ENCODE measurements around the gene KIAA1755. TPM values are rescaled to one million over a fixed set of nuclear protein-coding genes. Genes with fewer than 3 reads are reported as not detected.

The KIAA1755 gene
- polyA plus RNA-seq, 3 donors = 1.9 to 2.9 (median 2.3) TPM

DNA sequence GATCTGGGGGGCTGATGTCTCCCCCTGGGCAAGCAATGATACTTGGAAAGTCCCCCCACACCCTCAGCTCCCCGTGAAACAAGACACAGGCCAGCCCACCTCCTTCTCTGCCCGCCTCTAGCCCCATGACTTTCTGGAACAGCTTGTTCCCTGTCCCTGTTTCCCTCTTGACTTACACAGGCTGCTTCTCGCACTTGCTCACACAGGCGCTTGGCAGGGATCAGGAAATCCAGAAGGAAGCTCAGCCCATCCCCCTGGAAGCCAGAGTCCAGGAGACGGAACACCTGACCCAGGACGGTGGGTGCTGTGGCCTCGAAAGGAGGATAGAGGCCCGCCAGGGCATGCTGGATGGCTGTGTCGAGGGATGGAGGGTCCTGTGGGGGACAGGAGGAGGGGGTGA, 14.8 kb downstream of the KIAA1755 start:
- no peak for DNase-seq (ENCODE audit: low read depth in 3 of 3, low spot score in 2 of 3)

DNA sequence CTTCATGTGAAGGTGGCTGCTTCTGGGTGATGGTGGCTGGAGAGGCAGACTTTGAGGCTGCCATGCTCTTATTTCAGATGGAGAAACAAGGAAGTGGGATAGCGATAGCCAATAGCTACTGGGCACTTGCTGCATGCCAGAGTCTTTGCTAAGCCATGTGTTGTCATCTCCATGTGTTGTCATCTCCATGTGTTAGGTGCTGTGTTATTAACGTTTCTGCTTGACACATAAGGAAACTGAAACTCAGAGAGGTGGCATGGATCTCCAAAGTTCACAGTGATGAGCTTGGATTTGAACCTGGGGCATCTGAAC, 16.9 kb downstream of the KIAA1755 start:
- no peak for DNase-seq (ENCODE audit: low read depth in 3 of 3, low spot score in 2 of 3)

DNA sequence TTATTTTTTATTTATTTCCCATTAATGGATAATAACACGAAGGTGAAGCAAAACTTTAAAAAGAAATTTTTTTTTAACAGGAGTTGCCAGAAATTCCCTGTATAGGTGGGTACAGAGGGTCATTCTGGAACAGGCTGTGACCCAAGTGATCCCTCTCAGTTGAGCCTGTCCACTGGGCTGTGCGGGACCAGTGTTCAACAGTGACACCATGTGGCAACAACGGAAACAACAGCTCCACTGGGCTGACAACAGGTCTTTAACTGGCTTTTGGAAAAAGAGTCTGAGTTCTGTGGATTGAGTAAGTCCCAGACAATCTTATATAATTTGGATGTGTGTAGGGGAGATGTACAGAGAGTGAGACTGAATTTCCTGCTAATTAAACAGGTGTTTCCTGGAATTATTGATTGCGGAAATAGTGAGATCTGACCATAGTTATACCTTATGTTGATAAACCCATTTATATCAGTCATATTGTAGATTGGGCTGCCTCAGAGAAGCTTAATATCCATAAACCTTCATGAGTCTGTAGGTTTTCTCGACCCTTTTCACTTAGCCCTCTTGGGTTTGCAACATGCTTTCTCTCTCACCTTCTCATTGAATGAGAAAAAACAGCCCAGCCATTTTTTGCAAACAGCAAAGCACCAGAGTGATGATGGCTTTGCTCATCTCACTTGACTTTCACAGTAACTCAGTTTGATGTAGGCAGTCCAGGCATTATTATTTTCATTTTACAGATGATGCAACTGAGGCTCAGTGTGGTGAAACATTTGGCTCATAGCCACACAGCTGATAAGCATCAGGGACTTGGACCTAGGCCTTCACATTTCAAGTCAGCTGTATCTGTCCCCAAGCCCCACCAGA, 17.5 kb downstream of the KIAA1755 start:
- DNase-seq (ENCODE audit: low read depth in 3 of 3, low spot score in 2 of 3) = no peak

DNA sequence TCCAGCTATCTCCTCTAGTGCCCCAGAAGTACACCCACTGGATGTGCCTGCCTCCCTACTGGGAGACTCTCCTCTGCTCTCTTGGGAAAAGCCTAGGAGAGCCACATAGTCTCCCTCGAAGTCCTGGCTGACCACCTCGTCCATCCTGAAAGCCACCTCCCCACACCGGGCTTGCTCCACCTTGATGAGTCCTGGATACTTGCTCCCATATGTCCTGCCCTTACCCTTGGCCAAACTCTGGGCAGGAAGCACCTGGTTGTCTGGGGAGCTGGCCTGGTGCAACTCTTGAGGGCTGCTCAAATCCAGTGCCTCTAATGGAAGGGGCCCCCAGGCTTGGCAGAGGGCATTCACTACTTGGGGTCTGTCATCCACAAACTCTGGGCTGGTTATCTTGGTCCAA, 19.3 kb downstream of the KIAA1755 start:
- DNase-seq (ENCODE audit: low read depth in 3 of 3, low spot score in 2 of 3) = no peak

DNA sequence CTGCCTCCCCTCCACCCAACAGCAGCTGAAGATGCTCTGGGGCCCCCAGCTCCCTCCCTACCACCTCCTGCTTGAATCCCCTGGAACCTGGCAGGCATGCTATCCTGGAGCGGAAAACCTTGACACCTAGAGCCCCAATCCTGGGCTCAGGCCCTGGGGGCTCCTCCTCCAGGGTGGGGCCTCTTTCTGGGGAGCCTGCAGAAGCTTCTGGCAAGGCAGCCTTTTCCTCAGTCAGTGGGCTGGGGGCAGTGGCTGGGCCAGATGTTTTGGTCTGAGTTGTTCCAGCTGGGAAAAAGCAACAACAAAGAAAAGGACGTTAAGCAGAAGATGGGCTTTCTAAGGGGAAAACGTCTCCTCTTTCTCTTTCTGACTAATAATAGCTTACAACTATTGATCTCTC, 21.1 kb downstream of the KIAA1755 start:
- DNase-seq (ENCODE audit: low read depth in 3 of 3, low spot score in 2 of 3) = no peak

DNA sequence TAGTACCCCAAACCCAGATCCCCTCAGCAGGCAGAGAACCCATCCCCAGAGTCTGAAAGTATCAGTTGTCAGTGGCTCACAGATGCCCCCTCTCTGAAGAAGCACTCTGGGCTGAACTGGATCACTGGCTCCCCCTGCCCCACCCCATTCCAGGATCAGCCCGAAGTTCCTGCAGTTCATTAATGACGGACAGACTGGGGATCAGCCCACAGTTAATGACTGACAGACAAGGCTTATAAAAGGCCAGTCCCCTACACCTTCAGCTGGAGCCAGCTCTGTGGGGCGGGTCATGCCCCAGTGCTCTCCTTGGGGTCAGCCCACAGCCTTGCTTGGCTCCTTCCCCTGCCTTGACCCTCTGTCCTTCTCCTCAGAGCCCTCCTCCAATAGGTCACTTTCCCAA, 21.7 kb downstream of the KIAA1755 start:
- DNase-seq (ENCODE audit: low read depth in 3 of 3, low spot score in 2 of 3) = no peak

DNA sequence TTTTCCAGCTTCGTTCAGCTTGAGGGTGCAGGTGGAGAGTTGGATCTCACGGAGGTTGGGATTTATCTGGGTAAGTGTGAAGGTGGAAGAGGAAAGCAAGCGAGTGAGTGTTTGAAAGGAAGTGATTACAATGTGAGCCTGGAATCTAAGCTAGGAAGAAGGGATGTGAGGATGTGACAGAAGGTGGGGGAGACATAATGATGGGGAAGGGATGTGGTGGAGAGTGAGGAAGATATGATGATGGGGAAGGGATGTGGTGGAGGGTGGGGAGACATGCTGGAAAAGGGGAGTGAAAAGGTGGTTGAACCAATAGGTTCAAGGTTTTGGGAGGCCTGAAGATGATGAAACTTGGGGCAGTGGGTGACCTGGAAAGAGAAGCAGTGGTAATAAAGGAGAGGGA, 23.2 kb downstream of the KIAA1755 start:
- no peak for DNase-seq (ENCODE audit: low read depth in 3 of 3, low spot score in 2 of 3)

DNA sequence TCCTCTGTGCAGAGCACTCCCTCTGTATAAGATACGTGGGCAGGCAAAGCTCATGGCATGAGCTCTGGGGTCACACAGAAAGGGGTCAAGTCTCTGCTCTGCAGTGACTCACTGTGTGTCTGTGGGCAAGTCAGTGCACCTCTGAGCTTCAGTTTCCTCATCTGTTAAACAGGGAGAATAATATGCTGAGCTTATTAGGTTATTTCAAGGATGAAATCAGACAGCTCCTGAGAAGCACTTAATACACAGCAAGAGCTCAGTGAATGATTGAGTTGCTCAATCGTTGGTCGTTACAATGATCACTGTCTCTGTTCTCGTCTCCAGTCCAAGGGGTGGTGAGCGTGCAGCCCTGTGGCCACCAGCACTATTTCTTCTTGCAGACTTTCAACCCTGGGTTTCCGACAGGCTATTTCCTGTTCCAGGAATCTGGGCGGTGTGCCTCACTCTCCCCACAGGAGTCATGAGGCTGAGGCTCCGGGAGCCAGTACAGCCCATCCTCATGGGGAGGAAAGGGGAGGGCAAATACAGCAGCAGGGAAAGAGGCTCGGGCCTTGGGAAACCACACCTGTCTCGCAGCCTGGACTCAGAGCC, 28.9 kb downstream of the KIAA1755 start:
- no peak for DNase-seq (ENCODE audit: low read depth in 3 of 3, low spot score in 2 of 3)

DNA sequence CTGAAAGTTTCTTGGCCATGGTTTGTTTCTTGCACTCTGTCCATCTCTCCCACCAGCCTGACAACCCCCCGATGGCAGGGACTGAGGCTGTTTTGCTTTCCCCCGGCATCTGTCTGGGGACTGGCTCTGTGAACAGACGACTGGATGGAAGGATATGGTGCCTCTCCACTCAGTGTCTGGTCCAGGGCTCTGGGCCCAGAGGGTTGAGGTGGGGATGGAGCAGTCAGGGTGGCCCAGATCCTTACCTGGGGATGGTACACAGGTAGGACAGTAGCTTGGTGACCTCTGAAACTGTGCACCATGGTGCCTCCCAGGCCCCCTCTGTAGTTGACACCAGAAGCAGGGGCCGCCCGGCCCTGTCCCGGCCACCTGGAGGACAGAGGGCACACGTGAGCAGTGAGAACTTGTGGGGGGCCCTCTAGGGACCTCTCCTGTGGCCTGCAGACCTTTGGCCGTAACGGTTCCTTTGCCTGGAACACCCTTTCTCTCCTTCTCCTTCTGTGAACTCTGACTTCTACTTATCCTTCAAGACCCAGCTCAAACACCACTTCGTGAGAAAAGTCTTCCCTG, 29.5 kb downstream of the KIAA1755 start:
- no peak for DNase-seq (ENCODE audit: low read depth in 3 of 3, low spot score in 2 of 3)

DNA sequence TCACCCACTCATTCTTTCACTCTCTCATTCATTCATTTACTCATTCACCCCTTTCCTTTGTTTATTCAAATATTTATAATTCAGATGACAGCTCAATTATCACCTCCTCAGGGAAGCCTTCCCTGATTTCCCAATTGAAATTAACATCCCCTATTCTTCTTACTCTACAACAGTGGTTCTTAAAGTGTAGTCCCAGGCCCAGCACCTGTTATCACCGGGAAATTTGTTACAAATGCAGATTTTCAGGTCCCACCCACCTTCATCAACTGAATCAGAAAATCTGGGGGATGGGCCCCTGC, 30.3 kb downstream of the KIAA1755 start:
- no peak for DNase-seq (ENCODE audit: low read depth in 3 of 3, low spot score in 2 of 3)

DNA sequence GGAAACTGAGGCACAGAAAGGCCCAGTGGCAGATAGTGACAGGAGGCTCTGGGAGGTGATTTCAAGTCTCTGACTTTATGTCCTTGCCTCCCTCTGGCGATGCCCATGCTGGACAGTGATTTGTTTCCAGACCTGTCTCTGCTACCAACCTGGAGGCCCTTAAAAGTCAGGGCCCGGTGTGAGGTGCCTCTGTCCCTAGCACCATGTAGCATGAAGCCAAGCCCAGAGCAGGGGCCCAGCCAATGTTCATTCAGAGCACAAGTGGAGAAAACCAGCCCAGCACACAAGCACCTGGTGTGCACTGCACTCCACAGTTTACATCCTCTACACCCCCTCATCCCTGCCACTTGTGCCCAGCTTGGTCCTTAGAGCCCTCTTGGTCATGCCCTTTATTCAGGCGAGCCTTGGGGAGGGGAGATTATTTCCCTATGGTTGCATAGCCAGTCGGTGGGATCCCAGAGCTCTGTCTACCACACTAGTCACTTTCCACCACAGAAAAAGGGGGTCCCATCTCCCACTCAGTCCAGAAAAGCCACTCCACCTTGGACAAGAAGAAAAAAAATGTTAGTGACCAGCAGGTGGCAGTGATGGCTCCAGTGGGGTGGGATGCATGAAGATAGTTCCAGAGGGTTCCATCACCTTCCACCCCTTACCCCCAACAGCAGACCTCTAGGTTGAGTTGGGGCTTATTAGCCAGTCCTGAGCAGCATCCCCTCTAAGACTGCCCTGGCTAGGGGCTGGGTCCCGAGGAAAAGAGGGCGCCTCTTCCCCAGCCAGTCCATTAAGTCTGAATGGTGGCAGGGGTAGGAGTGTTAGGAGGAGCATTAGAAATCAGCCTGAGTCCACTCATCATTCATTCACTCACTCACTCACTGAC, 30.9 kb downstream of the KIAA1755 start:
- no peak for DNase-seq (ENCODE audit: low read depth in 3 of 3, low spot score in 2 of 3)

DNA sequence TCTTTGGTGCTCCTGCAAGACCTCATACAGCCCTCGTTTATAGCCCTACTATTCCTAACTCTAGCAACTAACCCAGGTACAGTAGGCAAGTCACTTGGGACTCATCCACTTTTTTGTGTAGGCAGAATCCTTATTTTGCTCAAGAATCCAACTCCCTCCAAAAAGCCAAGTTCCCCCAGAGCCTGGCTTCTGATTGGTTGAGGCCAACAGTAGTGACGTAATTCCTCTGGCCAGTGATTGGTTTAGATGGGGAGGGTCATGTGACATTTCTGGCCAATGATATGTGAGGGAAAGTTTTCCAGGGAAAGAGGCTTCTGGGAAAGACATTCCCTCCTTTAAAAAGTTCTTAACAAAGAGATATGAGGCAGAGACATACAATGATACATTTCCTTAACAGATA, 32.1 kb downstream of the KIAA1755 start:
- no peak for DNase-seq (ENCODE audit: low read depth in 3 of 3, low spot score in 2 of 3)

DNA sequence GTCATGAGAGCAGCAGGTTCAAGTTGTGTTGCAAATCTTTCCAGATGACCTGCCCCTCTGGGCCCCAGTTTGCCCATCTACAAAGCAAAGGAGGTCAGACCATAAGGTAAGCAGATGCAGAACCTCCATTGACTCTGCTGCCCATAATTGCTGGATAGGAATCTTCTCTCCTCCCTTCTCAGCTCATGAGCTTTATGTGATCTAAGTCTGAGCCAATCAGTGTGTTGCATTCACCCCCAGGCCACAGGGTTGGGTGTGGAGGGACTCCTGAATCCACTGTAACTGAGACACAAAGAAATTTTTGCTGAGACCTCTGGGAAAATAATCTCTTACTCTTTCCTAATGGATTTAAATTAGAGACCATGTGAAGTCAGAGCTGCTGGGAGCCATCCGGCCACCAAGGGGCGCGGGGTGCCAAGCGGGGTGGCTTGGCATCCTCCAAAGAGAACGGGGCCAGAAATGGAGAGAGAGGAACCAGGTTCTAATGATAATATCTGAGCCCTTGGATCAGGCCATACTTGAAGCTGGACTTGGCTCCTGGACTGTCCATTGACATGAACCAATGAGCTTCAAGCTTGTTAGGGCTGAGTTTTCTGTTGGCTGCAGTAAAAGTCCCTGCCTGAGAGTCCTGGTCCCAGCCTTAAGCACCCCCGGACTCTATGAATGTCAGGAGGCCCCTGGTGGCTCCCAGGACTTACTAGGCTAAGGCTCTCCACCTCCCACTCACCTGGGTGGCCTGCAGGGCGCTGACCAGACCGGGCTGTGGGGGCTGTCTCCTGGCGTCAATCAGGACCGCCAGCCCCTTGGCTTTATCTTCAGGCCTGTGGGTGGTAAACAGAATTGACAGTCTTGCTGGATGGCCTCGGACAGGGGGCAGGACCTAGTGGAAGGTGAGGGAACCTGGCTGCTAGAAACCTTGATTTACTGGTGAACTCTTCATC, 32.8 kb downstream of the KIAA1755 start:
- no peak for DNase-seq (ENCODE audit: low read depth in 3 of 3, low spot score in 2 of 3)

DNA sequence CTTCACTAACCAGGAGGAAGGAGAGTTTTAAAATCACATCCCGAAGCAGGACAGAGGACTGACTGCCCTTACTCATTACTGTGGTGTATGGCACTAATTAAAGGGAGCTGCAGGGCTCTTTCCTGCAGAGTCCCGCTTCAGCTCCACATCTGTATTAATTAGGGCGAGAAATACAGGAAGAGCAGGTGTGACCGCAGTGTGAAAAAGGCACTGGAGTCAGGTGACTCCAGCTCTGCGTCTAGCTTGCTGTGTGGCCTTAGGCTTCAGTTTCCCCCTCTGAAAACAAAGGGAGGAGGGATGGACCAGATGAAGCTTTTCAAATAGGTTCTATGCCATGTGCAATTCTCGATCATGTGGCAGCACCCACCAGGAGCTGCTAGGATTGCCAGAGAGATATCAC, 34.0 kb downstream of the KIAA1755 start:
- no peak for DNase-seq (ENCODE audit: low read depth in 3 of 3, low spot score in 2 of 3)

DNA sequence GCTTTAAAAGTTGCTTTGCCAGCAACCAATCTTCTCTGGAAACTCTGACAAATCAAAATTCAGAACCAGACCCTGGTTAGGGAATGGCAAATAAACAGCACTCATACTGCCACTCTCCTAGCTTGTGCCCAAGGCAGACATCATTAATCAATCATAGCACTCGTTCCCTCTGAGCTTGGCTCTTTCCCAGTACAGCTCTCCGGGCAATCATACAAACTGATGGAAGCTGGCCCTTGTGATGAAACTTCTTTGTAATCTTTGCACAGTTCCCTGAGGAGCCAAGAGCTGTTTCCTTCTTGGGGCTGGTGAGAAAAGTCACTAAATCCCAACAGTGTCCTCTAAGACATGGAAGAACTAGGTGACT, 34.7 kb downstream of the KIAA1755 start:
- DNase-seq (ENCODE audit: low read depth in 3 of 3, low spot score in 2 of 3) = no peak

DNA sequence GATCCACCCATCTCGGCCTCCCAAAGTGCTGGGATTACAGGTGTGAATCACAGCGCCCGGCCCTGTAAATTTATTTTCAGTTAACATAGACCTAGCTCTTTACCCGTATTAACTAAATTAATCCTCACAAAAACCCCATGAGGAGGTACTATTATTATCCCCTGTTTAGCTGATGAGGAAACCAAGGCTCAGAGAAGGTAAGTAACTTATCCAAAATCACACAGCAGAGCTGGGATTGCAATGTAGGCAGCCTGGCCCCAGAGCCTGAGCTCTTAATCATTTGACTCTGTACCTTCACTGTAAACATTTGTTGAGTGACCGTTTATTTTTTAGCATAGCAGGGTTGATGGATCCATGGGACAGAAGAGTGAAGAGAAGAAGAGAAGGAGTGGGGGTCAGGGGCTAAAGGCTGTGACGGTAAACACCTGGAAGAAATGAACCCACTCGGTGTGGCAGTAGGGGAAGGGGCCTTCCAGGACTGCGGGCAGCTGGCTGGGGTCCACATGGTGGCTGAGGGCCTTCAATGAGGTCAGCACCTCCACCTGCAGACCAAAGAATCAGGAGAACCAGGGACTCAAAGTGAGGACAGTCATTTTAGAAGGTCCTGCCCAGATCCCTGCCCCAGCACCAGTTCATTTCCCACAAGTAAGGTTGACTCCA, 35.2 kb downstream of the KIAA1755 start:
- no peak for DNase-seq (ENCODE audit: low read depth in 3 of 3, low spot score in 2 of 3)

DNA sequence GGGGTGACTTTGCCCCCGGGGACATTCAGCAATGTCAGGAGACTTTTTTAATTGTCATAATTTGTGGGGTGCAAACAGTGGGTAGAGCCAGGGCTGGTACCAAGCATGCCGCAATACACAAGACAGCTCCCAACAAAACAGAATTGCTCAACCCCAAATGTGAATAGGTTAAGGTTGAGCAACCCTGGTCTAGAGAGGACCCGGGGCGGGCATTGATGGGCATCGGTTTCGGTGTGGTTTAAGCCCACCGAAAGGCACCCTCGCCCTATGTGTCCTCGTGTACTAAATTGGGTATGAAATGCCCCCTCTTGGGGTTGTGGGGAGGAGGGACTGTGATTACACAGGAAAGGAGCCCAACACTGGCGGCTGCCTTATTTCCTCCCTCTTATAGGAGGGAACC, 36.0 kb downstream of the KIAA1755 start:
- DNase-seq (ENCODE audit: low read depth in 3 of 3, low spot score in 2 of 3) = no peak

DNA sequence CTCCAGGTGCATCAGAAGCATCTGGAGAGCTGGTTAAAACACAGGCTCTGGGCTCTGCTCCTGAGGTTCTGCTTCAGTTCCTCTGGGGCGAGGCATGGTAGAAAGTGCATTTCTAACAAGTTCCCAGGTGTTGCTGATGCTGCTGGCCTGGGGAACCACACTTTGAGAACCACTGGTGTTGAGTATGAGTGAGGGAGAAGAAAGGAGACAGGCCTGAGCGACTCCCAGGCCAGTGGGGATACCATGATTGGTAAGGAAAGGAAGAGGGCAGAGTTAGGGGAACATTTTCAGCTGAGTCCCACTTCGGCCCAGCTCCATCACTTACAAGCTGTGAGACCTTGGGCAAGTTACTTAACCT, 36.8 kb downstream of the KIAA1755 start:
- DNase-seq (ENCODE audit: low read depth in 3 of 3, low spot score in 2 of 3) = no peak

DNA sequence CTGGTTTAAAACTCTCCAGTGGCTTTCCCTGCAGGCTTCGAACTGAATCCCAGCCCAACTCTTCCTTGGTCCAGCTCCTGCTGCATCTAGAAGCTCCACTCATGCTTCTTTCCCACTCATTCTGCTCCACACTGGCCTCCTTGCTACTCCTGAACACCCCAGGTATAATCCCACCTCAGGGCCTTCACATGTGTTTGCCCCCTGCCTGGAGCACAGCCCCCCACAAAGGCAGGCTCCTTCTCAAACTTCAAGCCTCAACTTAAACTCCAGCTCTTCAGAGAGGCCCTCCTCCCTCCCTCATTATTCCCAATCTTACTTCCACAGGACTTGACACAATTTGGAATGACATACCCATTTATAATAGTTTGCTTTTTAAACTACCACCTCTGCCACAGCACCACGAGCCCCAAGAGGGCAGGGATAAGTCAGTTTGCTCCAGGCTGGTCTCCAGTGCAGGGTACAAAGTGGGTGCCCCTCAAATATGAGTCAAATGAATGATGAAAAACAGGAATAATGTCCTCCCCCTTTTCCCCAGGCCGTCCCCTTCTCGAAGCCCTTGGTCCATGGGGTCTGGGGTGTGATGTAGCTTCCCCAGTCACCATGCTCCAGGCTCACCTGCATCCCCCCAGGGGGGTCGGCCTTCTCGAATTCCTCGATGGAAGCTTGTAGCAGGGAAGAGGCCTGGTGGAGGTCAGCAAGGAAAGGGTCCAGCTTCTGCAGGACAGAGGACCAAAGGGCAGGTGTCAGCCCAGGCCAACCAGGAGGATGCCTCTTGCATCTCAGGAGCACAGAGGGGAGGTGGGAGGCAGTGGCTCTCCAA, 37.4 kb downstream of the KIAA1755 start:
- no peak for DNase-seq (ENCODE audit: low read depth in 3 of 3, low spot score in 2 of 3)

All from right renal cortex interstitium (tissue), 3 donors.